MG63 (cell line): ENCODE data around the gene RUSC1. TPM values are rescaled to one million over a fixed set of nuclear protein-coding genes. Genes with fewer than 3 reads are reported as not detected.
"Not testable (repeated sequence)": the region's sequence is repeated elsewhere in the genome, so short reads cannot be mapped to it uniquely, and the experiment has no call there.

Experiments
- DNase-seq: peaks from one replicate; pipeline ENCODE4 v3.0.0-alpha.2; 2020
- H3K27me3 ChIP-seq: fragments of 250-450 bp; sonication (Bioruptor Pico); 2 replicates; pipeline ENCODE4 v1.5.1; 2020; ENCODE audit warnings: mild to moderate bottlenecking, moderate library complexity
- H3K36me3 ChIP-seq: fragments of 250-450 bp; sonication (Bioruptor Pico); 2 replicates; pipeline ENCODE4 v1.5.1; 2020; ENCODE audit warnings: mild to moderate bottlenecking, moderate library complexity
- H3K4me3 ChIP-seq: fragments of 250-450 bp; sonication (Bioruptor Pico); 2 replicates; pipeline ENCODE4 v1.5.1; 2020; ENCODE audit warnings: mild to moderate bottlenecking, moderate library complexity
- H3K9me3 ChIP-seq: fragments of 250-450 bp; sonication (Bioruptor Pico); 2 replicates; pipeline ENCODE4 v1.5.1; 2020; ENCODE audit warnings: mild to moderate bottlenecking, moderate library complexity
- total RNA-seq: library from RNA; depleted of rRNA; stranded (reverse); fragments of >200 nt; shearing (Covaris generic); gene quantifications from 2 replicates; pipeline ENCODE4 v1.2.3, GENCODE V29; 2014; ENCODE audit warnings: low replicate concordance

RUSC1 gene
- total RNA-seq, 1 experiment from 2014 or later = 27.0 TPM

GRCh38 chr1:155313261-155313660 lies 7.4 kb upstream of the RUSC1 start:
- DNase-seq = no peak
- no peaks in the 10 kb centered on the region for H3K27me3 ChIP-seq
- peaks cover 59% of the 10 kb centered on the region for H3K36me3 ChIP-seq
- H3K9me3 ChIP-seq = no peaks in the 10 kb centered on the region
- H3K4me3 ChIP-seq = no peak overlapping the region

- H3K36me3 ChIP-seq = peaks cover 64% of the 10 kb centered on the region
- H3K4me3 ChIP-seq = no peak overlapping the region
- no peaks in the 10 kb centered on the region for H3K27me3 ChIP-seq
- H3K9me3 ChIP-seq = no peaks in the 10 kb centered on the region
- no peak for DNase-seq
Measured at GRCh38 chr1:155316922-155317321, 3.8 kb upstream of the RUSC1 start.

- Histone ChIP-seq H3K27me3 (no peaks in the 10 kb centered on the region), H3K9me3 (no peaks in the 10 kb centered on the region), H3K36me3 (peaks cover 55% of the 10 kb centered on the region), H3K4me3 (no peak overlapping the region)
- DNase-seq = no peak
Measured at GRCh38 chr1:155318082-155318481, 2.6 kb upstream of the RUSC1 start.

- Histone ChIP-seq H3K9me3 (no peaks in the 10 kb centered on the region), H3K27me3 (no peaks in the 10 kb centered on the region), H3K36me3 (peaks cover 47% of the 10 kb centered on the region), H3K4me3 (no peak overlapping the region)
- no peak for DNase-seq
Measured at GRCh38 chr1:155319536-155319935, 1.2 kb upstream of the RUSC1 start.

GRCh38 chr1:155320252-155320651 lies 442 bp upstream of the RUSC1 start:
- Histone ChIP-seq H3K9me3 (no peaks in the 10 kb centered on the region), H3K36me3 (peaks cover 41% of the 10 kb centered on the region), H3K4me3 (no peak overlapping the region), H3K27me3 (no peaks in the 10 kb centered on the region)
- DNase-seq = no peak

- peaks cover 41% of the 10 kb centered on the region for H3K36me3 ChIP-seq
- H3K9me3 ChIP-seq = no peaks in the 10 kb centered on the region
- no peak for DNase-seq
- no peaks in the 10 kb centered on the region for H3K27me3 ChIP-seq
- H3K4me3 ChIP-seq = peak overlapping the region; percentile 79
Measured at GRCh38 chr1:155321639-155322503, 1.2 kb downstream of the RUSC1 start.

GRCh38 chr1:155322571-155322952 lies 1.9 kb downstream of the RUSC1 start:
- Histone ChIP-seq H3K36me3 (peaks cover 41% of the 10 kb centered on the region), H3K4me3 (peak overlapping the region; percentile 79), H3K27me3 (no peaks in the 10 kb centered on the region), H3K9me3 (no peaks in the 10 kb centered on the region)
- no peak for DNase-seq

GRCh38 chr1:155322953-155323728 lies 2.4 kb downstream of the RUSC1 start:
- H3K4me3 ChIP-seq = peak overlapping the region; percentile 79
- H3K27me3 ChIP-seq = no peaks in the 10 kb centered on the region
- H3K9me3 ChIP-seq = no peaks in the 10 kb centered on the region
- H3K36me3 ChIP-seq = peaks cover 41% of the 10 kb centered on the region
- peak; percentile 98 for DNase-seq

- Histone ChIP-seq H3K9me3 (no peaks in the 10 kb centered on the region), H3K36me3 (peaks cover 41% of the 10 kb centered on the region), H3K27me3 (no peaks in the 10 kb centered on the region), H3K4me3 (peak overlapping the region; percentile 79)
- peak; percentile 92 for DNase-seq
Measured at GRCh38 chr1:155323729-155324036, 3.0 kb downstream of the RUSC1 start.

- Histone ChIP-seq H3K36me3 (peaks cover 39% of the 10 kb centered on the region), H3K27me3 (no peaks in the 10 kb centered on the region), H3K9me3 (no peaks in the 10 kb centered on the region), H3K4me3 (peak overlapping the region; percentile 79)
- DNase-seq = peak; percentile 99
Measured at GRCh38 chr1:155324037-155324716, 3.5 kb downstream of the RUSC1 start.

- DNase-seq = peak; percentile 61
- peaks cover 44% of the 10 kb centered on the region for H3K36me3 ChIP-seq
- H3K4me3 ChIP-seq = peak overlapping the region; percentile 79
- no peaks in the 10 kb centered on the region for H3K9me3 ChIP-seq
- H3K27me3 ChIP-seq = no peaks in the 10 kb centered on the region
Measured at GRCh38 chr1:155324717-155325602, 4.3 kb downstream of the RUSC1 start.

- Histone ChIP-seq H3K27me3 (no peaks in the 10 kb centered on the region), H3K9me3 (no peaks in the 10 kb centered on the region), H3K36me3 (peaks cover 46% of the 10 kb centered on the region), H3K4me3 (peak overlapping the region; percentile 79)
- DNase-seq = no peak
Measured at GRCh38 chr1:155325603-155325893, 4.9 kb downstream of the RUSC1 start.

GRCh38 chr1:155326020-155326526 lies 5.4 kb downstream of the RUSC1 start:
- no peak for DNase-seq
- Histone ChIP-seq H3K4me3 (no peak overlapping the region), H3K36me3 (peaks cover 49% of the 10 kb centered on the region), H3K9me3 (no peaks in the 10 kb centered on the region), H3K27me3 (no peaks in the 10 kb centered on the region)

GRCh38 chr1:155326631-155327037 lies 5.9 kb downstream of the RUSC1 start:
- H3K27me3 ChIP-seq = no peaks in the 10 kb centered on the region
- H3K9me3 ChIP-seq = no peaks in the 10 kb centered on the region
- peaks cover 51% of the 10 kb centered on the region for H3K36me3 ChIP-seq
- DNase-seq = no peak
- H3K4me3 ChIP-seq = no peak overlapping the region

- DNase-seq = no peak
- H3K4me3 ChIP-seq = no peak overlapping the region
- H3K9me3 ChIP-seq = no peaks in the 10 kb centered on the region
- no peaks in the 10 kb centered on the region for H3K27me3 ChIP-seq
- H3K36me3 ChIP-seq = peaks cover 49% of the 10 kb centered on the region
Measured at GRCh38 chr1:155327981-155328380, 7.3 kb downstream of the RUSC1 start.

- peaks cover 55% of the 10 kb centered on the region for H3K36me3 ChIP-seq
- H3K9me3 ChIP-seq, H3K27me3 ChIP-seq, H3K4me3 ChIP-seq, DNase-seq: not testable (repeated sequence)
Measured at GRCh38 chr1:155328856-155329255, 8.2 kb downstream of the RUSC1 start.
